Right ventricle myocardium inferior (tissue), 1 donor: ENCODE data around the gene ZDHHC11B. TPM values are rescaled to one million over a fixed set of nuclear protein-coding genes. Genes with fewer than 3 reads are reported as not detected.
"Not testable (repeated sequence)": the region's sequence is repeated elsewhere in the genome, so short reads cannot be mapped to it uniquely, and the experiment has no call there.

ENCODE experiments used
- ATAC-seq: fragments of 200-7000 bp; cut with Tn5 transposase; one replicate; pipeline ENCODE4 v1.9.1; 2020; ENCODE audit warnings: mild to moderate bottlenecking, moderate library complexity
- DNase-seq: peaks from one replicate; pipeline ENCODE4 v3.0.0; 2021; ENCODE audit errors: missing footprints
- intact Hi-C: fragments of 100-400 bp; cut with DNase I; formaldehyde crosslinking; loops from one replicate; pipeline ENCODE4 v1.11.0; 2022
- total RNA-seq: library from RNA; stranded (reverse); fragmentation: NEBNext Ultra II Directional; extraction: Animal tissue kit (Norgen Biotek cat#: 25700); gene quantifications from one replicate; pipeline ENCODE4 v1.2.1, GENCODE V29; 2021
- donor health status: DM: no; HTN: yes; CAD: no; lungs with severe emphysema.

The ZDHHC11B gene
- total RNA-seq, 1 donor from 2014 or later = 14.7 TPM

DNA sequence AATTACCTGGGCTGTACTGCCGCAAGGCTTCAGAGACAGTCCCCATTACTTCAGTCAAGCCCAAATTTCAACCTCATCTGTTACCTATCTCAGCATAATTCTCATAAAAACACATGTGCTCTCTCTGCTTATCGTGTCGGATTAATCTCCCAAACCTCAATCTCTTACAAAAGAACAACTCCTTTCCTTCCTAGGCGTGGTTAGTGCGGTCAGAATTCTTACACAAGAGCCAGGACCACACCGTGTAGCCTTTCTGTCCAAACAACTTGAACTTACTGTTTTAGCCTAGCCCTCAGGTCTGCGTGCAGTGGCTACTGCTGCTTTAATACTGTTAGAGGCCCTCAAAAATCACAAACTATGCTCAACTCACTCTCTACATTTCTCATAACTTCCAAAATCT, 78.4 kb downstream of the ZDHHC11B start:
- intact Hi-C loops, DNase-seq, ATAC-seq: not testable (repeated sequence)

DNA sequence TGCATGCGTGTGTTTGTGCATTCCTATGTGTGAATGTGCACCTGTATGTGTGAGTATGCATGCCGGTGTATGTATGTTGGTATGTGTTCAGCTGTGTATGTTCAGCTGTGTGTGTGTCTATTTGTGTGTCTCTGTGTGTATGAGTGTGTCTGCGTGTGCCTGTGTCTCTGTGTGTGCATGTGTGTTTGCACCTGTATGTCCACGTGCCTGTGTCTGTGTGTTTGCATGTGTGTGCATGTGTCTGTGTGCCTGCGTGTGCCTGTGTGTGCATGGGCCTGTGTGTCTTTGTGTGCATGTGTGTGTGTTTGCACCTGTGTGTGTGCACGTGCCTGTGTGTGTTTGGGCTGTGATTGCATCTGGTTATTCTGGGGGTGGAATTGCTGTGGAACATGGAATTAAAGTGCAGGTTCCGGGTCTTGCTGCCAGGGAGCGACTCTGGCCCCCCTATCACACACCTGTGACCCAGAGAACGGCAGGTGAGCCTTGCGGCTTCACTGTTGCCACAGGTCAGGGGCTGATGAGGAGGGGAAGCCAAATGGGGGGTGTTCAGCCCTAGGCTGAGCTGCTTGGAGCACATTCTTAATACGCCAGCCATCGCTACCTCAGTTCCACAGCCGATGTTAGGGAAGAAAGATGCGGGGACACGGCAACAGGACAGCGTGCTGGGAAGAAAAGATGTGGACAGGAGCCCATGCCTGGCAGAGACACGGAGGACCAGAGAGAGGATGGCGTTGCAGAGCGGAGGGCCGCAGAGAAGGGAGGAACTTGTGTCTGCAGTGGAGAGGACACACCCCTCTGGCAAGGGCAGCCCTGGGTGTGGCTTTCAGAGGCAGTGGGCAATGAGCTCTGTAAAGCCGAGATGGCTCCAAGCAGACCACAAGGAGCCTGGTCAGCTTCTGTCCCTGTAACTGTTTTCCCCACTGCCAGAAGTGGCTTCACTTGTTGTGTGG, 87.5 kb downstream of the ZDHHC11B start:
- ATAC-seq, DNase-seq, intact Hi-C loops: not testable (repeated sequence)

DNA sequence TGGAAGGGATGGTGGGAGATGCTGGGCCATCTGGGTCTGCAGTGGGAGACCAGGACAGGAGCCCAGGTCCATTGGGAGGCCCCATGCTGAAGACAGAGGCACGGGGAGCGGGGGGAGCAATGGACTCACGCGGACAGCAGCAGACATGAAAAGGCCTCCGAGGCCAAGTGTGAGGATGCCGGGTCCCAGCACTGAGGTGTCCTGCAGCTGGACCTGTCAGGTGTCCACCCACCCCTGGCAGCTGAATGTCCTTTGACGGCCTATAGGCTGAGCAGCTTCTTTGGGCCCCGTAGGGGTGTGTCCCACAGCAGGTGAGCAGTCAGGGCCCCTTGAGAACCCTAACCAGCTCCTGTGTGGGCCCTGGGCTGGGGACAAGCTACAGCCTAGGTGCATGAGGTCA, 88.3 kb downstream of the ZDHHC11B start:
- DNase-seq, intact Hi-C loops, ATAC-seq: not testable (repeated sequence)

DNA sequence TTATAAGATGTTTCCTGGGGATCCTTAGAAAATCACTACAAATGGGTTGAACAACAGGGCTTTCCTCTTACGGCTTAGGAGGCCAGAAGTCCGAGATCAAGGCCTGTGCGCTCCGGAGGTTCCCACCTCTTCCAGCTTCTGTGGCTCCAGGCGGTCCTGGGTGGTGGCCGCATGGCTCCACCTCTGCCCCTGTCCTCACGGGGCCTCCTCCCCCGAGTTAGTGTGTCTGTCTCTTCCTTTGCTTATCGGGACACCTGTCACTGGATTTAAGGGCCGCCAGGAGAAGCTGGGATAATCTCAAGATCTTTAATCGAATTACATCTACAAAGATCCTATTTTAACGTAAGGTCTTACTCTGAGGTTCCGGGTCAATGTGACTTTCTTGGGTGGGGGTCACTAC, 89.1 kb downstream of the ZDHHC11B start:
- DNase-seq, intact Hi-C loops, ATAC-seq: not testable (repeated sequence)

DNA sequence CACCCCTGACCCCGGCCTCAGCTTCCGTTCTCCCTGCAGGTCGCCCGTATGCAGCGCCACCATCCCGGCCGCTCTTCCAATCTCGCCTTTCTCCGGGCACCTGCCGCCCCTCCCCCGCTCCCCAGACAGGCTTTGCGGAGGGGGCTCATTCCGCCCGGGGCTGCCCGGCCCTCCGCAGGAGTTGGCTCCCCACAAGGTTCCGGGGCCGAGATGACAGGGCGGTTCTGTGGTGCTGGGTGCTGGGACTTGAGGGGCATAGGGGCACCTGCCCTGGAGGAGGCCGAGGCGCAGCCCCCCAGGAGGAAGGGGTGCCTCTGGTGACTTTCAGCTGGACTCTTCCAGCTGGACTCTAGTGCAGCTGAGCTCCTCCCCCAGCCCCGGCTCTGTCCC, 90.5 kb downstream of the ZDHHC11B start:
- peak; percentile 11 for ATAC-seq
- DNase-seq = not testable (repeated sequence)
- intact Hi-C loops = loop anchor here (5.0 kb wide), 1 partner anchor 198 kb away; the partner anchor contains the start of genes BRD9 and TRIP13

DNA sequence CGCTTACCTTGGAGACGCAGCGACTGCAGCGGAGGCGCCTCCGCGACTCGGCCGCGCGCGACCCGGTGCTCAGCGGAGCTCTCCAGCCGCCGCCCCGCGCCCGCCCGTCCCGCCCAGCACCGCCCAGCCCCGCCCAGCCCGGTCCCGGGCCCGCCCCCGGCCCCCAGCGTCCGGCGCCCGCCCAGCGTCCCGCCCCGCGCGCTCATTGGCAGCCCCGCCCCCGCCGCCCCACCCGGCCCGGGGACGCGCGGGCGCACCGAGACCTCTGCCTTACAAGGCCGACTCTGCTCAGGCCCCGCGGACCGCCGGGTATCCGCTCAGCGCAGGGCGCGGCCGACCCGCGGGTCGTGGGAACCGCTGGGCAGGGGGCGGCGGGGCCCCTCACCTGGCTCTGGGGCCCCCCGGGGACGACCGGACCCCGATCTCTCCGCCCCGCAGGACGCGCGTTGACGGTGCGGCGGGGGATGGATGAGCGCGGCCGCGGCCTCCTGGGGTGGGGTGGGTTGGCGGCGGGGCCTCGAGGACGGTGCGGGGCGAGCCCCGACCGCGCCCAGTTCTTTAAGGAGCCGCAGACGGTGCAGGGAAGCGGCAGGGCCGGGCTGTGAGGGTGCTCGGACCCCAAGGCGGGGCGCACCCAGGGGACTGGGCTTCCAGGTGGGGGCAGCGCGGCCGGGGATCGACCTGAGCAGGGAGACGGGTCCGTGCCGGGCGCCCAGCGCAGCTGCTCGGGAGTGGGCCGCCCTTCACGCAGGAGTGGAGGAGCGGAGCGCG, 91.1 kb downstream of the ZDHHC11B start, which contains the start of gene TPPP:
TPPP (minus strand) TSS at position 82 of the 771 bp plus-strand sequence. CDS start 15,292 bp downstream, outside the sequence.
- DNase-seq (peak; percentile 95), ATAC-seq (peak; percentile 86)
- intact Hi-C loops = loop anchor here (2.0 to 5.0 kb wide), 2 partner anchors 19 to 199 kb away; partner anchors contain the start of genes BRD9 and TRIP13

DNA sequence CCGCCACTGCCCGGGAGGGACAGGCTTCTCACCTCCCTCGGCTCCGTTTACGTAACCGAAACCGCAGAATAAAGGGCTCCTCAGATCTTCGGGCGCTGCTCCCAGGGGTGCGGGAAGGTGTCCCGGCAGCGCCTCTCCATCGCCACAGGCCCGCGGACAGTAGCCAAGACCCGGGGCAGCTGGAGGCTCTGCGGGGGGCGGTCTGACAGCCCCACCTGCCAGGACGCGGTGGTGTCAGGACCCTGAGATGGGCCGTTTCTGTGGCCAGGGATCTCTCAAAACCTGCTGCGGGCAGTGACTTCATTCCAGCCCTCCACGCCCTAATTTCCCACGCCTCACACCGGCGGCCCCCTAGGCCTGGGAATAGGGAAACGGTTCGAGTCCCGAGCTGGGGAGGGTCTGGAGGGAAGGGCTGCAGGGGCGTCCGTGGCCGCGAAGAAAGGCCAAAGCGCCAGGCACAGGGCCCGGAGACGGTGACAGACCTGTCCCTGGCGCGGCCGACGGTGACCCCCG, 91.9 kb downstream of the ZDHHC11B start:
- DNase-seq, ATAC-seq: not testable (repeated sequence)
- intact Hi-C loops = loop anchor here (2.0 to 5.0 kb wide), 2 partner anchors 18 to 200 kb away; partner anchors contain the start of genes BRD9 and TRIP13

DNA sequence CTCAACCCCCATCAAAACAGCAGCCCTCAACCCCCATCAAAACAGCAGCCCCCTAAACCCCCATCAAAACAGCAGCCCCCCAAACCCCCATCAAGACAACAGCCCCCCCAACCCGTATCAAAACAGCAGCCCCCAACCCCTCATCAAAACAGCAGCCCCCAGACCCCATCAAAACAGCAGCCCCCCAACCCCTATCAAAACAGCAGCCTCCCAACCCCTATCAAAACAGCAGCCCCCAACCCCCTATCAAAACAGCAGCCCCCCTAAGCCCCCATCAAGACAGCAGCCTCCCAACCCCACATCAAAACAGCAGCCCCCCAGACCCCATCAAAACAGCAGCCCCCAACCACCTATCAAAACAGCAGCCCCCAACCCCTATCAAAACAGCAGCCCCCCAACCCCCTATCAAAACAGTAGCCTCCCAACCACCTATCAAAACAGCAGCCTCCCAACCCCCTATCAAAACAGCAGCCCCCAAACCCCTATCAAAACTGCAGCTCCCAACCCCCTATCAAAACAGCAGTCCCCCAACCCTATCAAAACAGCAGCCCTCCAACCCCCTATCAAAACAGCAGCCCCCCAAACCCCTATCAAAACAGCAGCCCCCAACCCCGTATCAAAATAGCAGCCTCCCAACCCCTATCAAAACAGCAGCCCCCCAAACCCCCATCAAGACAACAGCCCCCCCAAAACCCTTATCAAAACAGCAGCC, 92.6 kb downstream of the ZDHHC11B start:
- no peak for ATAC-seq
- intact Hi-C loops = loop anchor here (2.0 to 5.0 kb wide), 2 partner anchors 17 to 200 kb away; partner anchors contain the start of genes BRD9 and TRIP13
- no peak for DNase-seq

DNA sequence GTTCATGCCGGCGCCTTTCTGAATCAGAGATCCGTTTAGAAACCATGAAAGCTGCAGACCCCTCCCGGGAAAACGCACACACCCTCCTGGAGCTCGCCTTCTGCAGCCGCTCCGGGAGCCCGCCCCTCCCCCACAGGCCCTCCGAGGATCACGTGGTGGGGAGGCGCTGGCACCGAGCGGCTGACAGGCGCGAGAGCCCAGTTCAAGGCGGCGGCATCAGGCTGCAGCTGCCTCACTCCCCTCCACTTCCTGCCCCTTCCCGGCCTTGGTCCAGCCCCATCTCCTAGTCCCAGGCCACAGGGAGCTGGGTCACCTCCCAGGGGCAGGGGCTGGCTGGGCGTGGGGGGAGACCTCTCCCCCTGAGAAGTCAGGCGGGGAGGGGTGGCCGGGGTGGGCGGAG, 93.5 kb downstream of the ZDHHC11B start:
- ATAC-seq = peak; percentile 47
- not testable (repeated sequence) for DNase-seq
- intact Hi-C loops = loop anchor here (5.0 kb wide), 1 partner anchor 201 kb away; the partner anchor contains the start of genes BRD9 and TRIP13

DNA sequence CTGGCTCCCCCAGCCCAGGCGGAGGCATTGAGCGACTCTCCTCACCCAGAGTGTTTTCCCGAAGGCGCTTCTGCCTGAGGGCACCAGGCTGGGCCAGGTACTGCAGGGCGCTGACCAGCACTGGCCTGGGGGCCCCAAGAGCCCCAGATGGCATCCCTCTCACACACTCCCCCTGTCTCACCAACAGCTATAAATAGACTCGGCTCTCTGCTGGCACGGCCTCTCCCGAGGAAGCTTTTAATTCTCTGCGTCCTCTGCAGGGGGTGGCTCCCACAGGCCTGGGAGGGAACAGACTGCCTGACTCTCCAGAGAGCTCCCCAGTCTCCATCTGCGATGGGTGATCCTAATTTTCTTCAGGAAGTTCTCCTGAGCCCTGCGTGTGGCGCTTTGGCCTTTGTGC, 94.2 kb downstream of the ZDHHC11B start:
- not testable (repeated sequence) for DNase-seq
- peak; percentile 66 for ATAC-seq
- intact Hi-C loops = loop anchor here (5.0 kb wide), 1 partner anchor 202 kb away; the partner anchor contains the start of genes BRD9 and TRIP13

DNA sequence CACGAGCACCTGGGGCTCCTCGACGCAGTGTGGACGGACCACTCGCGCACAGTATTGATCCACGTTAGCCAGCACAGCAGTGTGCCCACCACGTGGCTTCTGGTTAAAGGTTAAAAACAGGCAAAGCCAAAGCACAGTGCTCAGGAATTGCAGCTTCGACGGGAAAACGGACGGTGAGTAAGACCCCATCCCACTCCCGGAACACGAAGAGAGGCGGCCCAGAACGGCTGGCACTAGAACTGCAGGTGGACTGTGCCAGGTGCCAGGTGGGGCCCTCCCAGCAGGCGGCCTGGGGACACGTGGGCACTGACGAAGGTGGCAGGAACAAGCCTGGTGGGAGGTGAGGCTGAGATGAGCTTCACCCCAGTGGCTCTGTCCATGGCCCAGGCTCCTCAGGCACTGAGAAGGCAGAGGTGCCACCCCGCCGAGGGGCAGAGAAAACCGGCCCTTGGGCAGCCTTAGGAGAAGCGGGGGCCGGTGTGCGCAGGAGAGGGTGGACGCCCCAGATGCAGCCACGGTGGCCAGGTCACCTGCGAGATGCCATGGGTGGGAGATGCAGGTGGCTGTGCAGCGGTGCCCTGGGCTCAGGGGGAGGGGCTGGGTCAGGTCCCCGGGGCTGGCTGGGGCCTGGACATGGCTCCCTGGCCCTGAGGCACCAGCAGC, 96.0 kb downstream of the ZDHHC11B start:
- ATAC-seq, intact Hi-C loops, DNase-seq: not testable (repeated sequence)

DNA sequence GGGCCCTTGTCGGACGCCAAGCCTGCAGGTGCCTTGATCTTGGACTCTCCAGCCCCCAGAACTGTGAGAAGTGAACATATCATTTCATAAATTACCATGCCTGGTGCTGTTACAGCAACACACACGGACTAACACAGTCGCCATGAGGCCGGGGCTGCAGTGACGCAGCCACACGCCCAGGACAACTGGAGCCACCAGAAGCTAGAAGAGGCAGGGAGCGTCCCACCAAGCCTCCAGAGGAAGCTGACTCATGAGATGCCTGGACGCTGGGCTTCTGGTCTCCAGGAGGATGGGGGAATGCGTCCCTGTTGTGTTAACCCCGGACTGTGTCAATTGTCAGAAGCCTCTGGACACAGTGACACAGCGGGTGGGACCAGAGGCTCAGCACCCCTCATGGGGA, 97.6 kb downstream of the ZDHHC11B start:
- DNase-seq, ATAC-seq, intact Hi-C loops: not testable (repeated sequence)

DNA sequence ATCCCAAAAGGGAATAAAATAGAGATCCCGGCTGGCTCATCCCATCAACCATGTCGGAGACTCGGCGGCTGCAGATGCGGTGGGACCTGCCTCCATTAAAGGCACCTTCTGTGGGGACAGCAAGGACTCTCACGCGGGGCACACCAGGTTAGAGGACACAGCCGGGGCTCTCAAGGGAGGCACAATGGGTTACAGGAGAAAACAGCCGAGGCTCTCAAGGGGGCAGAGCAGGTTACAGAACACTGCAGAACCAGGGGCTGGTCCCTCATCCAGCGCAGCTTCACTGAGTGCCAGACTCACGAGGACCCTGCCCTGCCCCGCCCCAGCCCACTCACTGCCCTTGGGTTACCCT, 98.4 kb downstream of the ZDHHC11B start:
- intact Hi-C loops, ATAC-seq, DNase-seq: not testable (repeated sequence)

DNA sequence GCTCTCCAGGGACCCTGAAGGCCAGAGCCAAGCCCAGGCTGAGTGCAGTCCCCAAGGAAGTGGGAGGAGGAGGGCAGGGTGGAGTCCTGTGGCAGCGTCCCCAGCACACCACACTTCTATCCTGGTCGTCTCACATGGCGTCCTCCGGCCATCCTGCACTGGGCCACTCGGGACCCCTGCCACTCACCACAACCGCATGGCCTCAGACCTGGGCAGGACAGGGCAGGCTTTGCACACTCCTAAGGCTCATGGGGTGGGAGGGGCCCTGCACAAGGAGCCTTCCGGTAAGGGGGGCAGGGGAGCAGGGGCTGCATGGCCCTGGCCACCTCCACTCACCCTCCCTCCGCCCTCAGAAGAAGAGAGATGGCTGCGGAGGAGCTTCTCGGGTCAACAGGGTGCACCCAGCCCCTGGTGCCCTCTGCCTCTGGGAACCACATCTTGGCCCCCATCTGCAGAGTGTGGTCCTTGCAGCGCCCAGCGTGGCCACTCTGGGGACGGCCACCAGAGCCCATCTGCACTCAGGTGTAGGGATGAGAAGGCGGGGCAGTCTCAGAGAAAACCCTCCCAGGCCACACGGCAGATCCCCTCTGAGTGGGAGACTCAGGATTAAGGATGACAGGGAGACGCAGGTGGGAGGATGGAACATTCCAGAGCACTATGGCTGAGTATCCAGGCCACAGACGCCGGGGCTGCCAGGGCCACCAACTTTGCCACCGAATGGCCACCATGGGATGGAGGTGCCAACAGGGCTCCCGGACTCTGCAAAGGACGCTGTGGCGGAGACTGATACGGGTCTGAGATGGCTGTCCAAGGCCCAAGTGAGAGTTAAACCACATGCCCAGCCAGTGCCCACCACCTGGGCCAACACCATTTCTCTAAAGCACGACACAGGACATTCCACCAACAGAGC, 99.0 kb downstream of the ZDHHC11B start:
- ATAC-seq (no peak), DNase-seq (peak; percentile 52)
- intact Hi-C loops = no loop called here

DNA sequence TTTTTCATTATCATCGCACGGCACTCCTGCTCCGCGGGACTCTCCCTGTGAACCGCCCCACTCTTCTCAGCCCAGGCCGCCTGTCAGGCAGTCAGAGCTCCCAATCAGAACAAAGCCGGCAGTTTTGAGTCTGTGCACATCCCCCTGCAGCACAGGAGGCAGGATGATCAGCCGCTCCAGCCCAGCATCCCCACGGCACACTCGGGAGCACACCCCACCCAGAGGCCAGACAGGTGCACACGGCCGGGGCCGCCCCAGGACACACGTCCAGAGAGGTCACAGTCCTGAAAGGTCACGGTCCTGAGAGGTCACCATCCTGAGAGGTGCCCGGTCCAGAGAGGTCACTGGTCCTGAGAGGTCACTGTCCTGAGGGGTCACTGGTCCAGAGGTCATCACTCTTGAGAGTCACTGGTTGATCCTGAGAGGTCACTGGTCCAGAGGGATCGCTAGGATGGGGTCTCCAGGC, 99.7 kb downstream of the ZDHHC11B start:
- intact Hi-C loops = loop anchor here (5.0 kb wide), 1 partner anchor 88 kb away; no protein-coding TSS in a partner anchor
- ATAC-seq = no peak
- DNase-seq = no peak
